ENCODE results near the gene GOLGA8G.
"Not testable (repeated sequence)": the region's sequence is repeated elsewhere in the genome, so short reads cannot be mapped to it uniquely, and the experiment has no call there.

The GOLGA8G gene, protein sequence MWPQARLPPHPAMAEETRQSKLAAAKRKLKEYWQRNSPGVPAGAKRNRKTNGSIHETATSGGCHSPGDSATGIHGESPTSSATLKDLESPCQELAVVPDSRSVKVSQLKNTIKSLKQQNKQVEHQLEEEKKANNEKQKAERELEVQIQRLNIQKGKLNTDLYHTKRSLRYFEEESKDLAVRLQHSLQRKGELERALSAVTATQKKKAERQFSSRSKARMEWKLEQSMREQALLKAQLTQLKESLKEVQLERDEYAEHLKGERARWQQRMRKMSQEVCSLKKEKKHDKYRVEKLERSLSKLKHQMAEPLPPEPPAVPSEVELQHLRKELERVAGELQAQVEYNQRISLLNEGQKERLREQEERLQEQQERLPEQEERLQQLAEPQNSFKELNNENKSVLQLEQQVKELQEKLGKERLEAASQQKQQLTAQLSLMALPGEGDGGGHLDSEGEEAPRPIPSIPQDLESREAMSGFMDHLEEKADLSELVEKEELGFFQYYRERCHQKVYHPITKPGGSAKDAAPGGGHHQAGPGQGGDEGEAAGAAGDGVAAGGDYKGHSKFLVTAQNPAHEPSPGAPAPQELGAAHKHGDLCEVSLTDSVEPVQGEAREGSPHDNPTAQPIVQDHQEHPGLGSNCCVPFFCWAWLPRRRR

DNA sequence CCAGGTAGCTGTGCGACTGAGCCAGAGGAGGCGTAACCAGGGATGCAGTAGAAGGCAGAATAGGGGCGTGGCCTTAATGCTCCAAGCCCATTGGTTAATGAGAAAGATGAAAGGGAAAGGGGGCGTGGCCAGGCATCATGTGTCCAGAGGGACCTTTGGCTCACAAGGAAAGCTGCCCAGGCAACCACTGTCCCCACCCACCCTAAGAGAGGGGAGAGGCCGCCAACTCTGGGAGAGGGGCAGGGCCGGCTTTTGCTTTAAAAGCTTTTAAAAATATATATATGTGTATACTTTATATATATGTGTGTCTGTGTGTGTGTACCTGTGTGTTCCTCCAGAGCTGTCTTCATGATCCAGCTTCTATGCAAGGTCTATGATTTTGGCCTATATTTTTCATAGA is at the start of gene GOLGA8G:
Gene GOLGA8G, minus strand, starts transcription at position 18 of the 400 bp plus-strand sequence. CDS start 62 bp downstream, outside the sequence.
- not testable (repeated sequence) for DNase-seq

DNA sequence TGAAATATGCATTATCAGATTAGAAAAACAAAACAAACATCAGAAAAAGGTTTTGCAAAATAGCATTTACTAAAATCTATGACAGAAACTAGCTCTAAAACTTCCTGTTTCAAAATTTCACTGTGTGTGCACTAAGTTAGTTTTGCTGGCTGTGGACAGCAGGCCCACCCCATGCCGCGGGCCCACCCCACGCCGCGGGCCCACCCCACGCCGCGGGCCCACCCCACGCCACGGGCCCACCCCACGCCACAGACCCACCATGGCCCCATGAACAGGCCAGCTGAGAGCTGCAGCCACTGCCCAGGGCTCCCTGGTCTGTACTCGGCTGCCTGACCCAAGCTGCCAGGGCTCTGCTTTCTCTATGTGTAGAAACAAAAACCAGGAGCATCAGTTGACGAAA is 40.6 kb upstream of the GOLGA8G start:
- not testable (repeated sequence) for DNase-seq

DNA sequence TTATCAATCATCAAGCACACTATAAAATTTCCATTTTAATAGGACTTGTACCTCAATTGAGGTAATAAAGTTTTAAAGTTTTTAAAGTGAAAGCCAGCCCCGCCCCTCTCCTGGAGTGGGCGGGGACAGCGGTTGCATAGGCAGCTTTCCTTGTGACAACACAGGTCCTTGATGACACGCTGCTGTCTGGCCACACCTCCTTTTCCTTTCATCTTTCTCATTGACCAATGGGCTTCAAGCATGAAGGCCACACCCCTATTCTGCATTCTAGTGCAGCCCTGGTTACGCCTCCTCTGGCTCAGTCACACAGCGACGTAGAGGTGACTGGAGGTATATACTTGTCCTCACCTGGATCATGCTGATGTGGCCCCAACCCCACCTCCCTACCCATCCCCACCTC is 20.5 kb upstream of the GOLGA8G start, which contains the start of gene GOLGA6L25:
Gene GOLGA6L25, plus strand, starts transcription at position 301 of the 400 bp plus-strand sequence. Its CDS starts 61 bp downstream, at position 362.
- not testable (repeated sequence) for DNase-seq

DNA sequence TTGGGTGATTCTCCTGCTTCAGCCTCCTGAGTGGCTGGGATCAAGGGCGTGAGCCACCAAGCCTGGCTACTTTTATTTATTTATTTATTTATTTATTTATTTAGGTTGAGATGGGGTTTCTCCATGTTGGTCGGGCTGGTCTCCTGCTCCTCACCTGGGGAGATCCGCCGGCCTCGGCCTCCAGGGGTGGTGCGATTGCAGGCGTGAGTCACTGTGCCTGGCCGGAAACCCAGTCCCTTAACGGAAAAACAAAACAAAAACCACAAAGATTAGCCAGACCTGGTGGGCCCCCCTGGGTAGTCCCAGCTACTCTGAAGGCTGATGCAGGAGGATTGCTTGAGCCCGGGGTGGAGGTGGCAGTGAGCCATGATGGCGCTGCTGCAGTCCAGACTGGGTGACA is 17.6 kb downstream of the GOLGA8G start:
- DNase-seq: not testable (repeated sequence)

DNA sequence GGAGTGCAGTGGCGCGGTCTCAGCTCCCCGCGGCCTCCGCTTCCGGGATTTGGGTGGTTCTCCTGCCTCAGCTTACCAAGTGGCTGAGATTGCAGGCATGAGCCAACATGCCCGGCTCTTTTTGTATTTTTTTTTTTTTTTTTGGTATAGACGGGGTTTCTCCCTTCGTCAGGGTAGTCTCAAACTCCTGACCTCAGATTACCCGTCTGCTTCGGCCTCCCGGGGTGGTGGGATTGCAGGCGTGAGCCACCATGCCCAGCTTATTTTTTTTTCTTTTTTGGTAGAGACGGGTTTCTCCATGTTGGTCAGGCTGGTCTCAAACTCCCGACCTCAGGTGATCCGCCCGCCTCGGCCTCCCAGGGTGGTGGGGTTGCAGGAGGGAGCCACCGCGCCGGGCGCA is 18.6 kb downstream of the GOLGA8G start:
- not testable (repeated sequence) for DNase-seq

DNA sequence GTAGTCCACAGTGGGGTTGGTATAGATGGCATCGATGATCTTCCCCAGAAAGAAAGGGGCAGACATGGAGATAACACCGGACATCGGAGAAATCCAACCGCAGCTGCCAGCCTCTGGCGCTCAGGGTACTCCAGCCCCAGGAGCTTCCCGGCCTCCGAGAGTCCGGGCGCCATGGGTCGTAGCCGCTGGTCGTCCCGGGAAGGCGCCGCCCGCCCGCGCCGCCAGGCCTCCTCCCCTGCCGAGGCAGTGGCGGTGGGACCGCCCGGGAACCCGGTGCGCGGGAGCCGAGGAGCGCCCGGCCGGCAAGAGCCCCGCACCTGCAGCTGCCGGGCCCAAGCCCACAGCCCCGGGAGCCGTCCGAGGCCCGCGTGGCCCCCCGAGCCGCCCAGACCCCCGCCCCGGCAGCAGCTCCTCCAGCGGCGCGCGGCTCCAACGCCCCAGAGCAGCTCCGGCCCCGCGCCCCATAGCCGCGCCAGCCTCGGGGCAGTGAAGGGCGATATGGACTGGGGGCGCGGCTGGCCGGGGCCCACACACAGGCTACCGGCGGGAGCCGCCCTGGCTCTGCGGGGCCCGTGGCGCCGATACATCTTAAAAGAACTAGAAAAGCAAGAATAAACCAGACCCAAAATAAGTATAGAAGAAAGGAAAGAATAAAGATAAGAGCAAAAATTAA is 24.4 kb downstream of the GOLGA8G start:
- DNase-seq: not testable (repeated sequence)

DNA sequence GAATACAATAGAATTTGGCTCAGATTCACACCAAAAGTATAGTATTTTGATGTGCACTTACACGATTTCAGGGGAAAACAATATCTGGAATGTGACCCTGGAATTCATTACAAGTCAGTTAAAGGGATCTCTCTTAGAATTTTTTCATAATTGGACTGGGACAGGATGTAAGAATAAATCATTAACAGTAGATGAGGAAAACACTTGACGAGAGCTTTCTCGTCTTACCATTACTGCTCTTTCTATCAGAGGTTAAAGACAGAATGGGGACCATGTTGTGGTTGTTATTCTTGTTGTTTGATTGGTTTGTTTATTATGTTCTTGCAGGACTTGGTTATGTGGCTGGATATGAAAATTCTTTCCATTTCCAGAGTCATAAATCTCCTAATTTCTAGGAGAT is 51.4 kb downstream of the GOLGA8G start:
- DNase-seq: not testable (repeated sequence)

All from activated CD4-positive, alpha-beta T cell treated with anti-CD3 and anti-CD28 coated beads for 4 hours (primary cell).